SIG-M5 treated with dmso at 0.1 percent for 504 hours (cell line): ENCODE data around the gene IGFN1.
"Not testable (repeated sequence)": the region's sequence is repeated elsewhere in the genome, so short reads cannot be mapped to it uniquely, and the experiment has no call there.

Experiments
- DNase-seq: peaks from one replicate; lab custom pipeline; 2025; ENCODE audit not compliant: unreplicated experiment; lab: John Stamatoyannopoulos, UW

The IGFN1 gene

GRCh38 chr1:201216395-201217085 is 25.9 kb downstream of the IGFN1 start:
- no peak for DNase-seq

- DNase-seq: no peak
Measured at GRCh38 chr1:201217146-201217545, 26.5 kb downstream of the IGFN1 start.

DNA sequence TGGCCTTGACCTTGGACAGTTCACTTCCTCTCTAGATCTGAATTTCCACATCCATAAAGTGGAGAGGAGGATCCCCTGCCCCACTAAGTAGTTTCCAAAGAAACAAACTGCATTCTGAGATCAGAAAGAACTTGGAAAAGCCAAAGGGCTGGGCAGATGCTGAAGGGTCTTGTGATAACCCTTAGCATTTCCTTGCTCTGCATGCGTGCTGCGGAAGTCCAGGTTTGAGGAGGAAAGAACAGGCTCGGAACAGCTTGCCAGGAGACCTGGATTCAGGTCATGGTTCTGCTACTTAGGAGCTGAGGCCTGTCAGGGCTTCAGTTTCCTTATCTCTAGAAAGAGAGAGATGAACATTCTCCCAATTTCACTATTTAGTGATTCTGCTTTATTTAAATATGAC is 27.2 kb downstream of the IGFN1 start:
- no peak for DNase-seq

DNA sequence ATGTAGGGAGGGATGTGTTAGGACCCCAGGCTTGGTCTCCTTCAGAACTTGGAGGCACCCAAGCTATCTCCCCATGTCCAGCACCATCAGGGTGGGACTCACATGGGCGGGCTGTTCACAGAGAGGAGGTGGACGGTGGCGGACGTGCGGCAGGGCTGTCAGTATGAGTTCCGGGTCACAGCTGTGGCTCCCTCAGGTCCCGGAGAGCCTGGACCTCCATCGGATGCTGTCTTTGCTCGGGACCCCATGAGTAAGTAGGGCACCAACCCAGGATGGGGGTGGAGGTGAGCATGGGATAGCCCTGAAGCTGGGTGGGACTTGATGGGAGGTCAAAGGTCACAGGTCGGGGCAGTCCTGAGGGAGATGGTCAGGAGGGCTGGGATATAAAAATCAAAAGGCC is 27.8 kb downstream of the IGFN1 start:
- no peak for DNase-seq

DNA sequence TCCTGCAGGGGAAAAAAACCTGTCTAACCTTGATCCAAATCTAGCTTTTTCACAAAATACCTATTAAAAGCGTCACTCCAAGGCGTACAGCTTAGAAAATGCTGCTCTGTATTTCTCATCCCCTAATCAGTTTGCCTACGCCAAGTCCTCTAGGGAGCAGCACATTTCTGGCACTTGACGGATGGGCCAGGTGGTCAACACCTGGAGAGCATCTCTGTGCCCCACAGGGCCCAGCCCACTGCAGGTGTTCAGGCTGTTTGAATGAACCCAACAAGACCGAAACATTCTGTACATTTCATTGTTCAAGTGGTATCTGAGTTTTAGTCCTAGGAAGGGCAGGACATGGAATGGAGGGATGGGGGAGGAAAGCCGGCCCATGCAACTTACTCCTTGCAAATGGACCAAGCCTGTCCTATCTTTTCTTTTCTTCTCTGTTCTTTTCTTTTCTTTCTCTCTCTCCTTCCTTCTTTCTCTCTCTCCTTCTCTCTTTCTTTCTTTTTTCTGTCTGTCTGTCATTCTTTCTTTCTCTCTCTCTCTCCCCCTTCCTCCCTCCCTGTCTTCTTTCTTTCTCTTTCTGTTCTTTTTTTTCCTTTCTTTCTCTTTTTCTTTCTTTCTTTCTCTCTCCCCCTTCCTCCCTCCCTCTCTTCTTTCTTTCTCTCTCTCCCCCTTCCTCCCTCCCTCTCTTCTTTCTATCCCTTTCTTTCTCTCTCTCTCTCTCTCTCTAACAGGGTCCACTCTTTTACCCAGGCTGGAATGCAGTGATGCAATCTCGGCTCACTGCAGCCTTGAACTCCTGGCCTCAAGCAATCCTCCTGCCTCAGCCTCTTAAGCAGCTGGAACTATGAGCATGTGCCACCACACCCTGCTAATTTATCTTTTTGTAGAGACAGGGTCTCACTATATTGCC is 29.1 kb downstream of the IGFN1 start:
- DNase-seq: no peak

DNA sequence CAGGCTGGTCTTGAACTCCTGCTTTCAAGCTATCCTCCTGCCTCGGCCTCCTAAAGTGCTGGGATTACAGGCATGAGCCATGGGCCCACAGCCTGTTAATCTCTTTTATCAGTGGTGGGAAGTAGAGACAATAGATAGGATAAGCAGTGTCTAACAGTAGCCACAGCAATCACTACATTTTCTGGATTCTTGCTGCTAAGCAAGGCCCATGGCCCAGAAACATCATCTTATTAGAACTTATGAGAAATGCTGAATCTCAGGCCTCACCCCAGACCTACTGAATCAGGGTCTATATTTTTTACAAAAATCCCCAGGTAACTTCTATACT is 29.7 kb downstream of the IGFN1 start:
- DNase-seq: no peak

- DNase-seq: no peak
Measured at GRCh38 chr1:201221201-201221846, 30.7 kb downstream of the IGFN1 start.

DNA sequence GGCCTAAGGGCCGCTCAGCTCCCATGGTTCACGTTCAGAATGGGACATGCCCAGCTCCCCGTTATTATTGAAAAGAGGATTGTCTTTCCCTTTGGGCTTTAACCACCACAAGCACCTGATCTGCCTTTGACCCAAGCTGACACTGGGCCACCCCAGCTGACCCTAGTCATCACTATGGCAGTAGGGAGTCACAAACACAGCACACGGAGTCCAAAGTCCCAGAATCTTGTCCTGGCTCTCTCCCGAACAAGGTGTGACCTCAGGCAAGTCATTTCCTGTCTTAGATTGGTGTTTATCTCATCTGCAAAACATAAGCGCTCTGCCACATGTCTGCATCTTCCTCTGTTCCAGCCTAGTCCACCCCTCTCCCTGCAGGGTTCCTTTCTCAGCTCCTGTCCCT is 31.5 kb downstream of the IGFN1 start:
- no peak for DNase-seq

DNA sequence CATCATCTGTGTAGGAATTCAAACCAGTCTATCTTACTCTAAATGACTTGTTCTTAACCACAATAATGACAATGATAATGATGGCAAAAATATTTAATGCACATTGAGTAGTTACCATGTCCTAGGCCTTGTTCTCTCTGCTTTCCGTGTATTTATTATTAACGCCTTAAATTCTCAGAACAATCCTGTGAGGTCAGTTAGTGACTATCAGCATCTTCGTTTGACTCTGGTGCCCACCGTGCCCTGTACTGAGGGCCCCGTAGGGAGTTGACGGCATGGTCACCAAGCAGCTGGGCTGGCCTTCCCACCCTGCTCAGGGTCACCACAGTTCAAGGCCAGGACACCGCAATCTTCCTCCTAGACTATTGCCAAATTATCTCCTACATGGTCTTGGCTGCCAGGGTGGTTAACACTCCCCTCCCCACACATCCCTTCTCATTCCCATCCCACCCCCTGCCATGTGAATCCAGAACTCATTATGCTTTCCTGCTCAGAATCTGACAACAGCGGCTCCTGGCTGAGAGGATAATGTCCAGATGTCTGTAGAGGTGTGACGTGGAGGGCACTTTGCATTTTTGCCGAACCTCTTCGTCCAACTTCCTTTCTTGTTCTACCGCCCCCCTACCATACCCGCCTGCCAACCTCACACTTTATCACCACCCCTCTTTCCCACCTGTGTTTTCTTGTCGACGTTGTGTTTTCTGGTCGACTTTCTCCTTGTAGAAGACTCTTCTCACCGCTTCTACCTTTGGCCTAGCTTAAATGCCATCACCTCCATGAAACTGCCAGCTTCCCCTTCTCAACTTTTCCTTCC is 33.4 kb downstream of the IGFN1 start:
- DNase-seq: no peak

DNA sequence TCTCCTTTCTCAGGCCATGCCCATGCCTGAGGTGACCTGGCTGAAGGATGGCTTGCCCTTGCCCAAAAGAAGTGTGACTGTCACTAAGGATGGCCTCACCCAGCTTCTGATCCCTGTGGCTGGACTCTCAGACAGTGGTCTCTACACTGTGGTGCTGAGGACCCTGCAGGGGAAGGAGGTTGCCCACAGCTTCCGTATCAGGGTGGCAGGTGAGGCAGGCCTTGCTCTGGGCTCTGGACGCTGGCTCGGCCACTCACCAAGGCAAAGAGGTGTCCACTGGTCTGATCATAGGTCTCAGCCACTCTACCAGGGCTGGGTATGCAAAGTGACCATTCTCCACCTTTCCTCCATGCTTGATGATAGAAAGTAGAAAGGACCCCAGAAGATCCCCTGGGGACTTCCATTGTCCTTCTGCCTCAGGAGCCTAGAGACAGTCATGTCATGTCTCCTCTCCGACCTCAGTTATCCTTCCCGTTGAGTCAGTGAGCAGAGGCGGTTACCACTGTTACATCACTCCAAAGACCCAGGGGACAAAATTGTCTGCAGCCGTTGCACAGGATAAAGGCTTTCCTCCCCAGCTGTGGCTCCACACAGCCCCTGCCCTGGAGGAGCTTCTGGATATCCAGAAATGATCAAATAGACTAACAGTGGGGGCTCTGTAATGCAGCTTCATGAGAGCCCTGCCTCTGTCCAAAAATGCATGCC is 34.2 kb downstream of the IGFN1 start:
- DNase-seq: no peak

GRCh38 chr1:201226178-201226514 is 35.5 kb downstream of the IGFN1 start:
- no peak for DNase-seq

- no peak for DNase-seq
Measured at GRCh38 chr1:201226859-201227488, 36.4 kb downstream of the IGFN1 start.

DNA sequence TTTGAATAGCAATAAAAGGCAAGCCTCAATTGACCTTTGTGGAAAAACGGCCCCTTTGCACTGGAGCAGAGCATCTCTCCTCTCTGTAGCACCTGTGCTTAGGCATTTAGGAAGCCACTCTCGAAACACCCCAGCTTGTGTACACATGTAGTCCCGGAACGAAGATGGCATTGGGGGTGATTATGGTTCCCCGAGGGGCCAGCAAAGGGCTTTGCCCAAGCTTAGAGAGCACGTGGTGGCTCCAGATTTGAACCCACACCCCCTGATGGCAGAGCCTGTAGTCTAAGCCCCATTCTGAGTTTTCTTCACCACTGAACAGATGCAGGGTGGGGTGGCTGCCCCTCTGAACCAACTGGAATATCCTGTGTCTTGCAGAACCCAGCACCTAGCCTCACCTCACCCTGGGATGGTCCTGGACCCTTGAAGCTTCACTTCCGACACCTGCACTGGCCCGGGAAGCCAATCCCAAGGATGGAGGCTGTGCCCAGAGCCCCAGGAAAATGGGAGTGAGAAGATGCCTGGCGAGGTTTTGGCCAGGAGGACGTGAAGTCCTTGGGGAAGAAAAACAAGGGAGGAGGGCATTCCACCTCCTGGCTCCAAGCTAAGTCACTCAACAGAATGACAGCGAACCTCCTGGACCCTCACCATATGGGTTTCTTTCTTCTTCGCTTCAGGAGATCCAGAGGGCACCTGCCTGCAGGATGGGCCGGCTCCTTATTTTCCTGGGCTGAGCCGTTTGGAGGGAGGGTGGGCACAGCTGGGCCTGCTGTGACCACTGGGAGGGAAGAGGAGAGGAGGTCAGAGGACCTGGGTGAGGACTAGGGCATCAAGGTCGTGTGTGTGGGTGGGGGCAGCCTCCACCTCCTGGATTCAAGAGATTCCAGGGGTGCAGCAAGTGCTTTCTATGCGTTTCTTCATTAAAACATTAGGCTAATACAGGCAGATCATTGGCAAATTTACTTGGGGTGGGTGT is 37.7 kb downstream of the IGFN1 start:
- DNase-seq: no peak

DNA sequence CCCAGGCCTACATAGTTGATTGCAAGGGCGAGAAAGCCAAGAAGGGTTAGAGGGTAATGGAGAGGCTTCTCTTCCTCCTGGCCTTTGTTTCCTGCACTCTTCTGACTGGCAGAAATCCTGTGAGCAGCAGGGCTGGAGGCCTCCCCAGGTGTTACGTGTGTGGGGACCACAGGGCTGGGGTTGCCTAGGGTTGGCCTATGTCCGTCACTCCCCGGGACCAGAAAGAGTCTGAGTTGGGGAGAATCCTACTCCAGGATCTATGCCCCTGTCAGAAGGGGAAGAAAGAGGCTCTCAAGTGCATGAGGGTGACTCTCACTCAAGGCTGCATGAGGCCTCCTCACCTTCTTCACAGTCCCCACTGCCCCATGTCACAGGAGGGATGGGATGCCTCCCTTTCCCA is 38.5 kb downstream of the IGFN1 start:
- no peak for DNase-seq

DNA sequence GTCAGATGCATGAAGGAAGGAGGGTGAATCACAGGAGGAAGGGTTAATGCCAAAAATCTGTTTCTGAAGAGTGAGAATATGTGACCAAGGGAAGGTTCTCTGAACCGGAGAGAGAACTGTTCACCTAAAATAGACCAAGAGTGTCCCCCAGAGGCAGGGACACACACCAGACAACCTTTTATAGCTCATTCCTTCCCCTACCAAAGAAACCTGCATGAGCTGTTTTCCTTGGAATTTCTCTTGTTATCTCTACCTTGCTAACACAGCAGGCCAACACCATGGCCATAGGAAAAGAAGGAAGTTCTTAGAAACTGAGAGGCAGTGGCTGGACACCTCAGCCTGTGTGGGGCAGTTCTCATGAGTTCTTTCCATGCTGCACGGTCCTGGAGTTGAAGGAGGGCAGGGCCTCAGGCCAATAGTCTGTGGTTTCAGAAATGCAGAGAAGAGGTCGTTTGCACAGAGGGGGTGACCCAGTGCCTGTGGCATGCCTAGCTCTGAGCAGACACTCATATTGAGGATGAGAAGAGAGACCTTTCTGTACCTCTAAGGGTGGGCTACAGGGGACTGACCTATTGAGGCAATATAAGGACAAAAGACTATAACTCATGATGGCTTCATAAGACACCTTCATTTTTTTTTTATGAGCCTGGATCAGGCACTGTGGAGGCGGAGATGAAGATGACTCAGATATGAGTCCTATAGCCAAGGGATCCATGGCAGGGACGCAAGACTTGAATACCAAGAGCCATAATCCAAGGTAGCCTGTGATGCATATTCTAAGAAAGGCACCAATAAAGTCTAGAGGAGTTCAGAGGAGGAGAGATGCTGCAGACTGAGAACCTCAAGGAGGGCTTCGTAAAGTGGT is 39.4 kb downstream of the IGFN1 start:
- DNase-seq: no peak

DNA sequence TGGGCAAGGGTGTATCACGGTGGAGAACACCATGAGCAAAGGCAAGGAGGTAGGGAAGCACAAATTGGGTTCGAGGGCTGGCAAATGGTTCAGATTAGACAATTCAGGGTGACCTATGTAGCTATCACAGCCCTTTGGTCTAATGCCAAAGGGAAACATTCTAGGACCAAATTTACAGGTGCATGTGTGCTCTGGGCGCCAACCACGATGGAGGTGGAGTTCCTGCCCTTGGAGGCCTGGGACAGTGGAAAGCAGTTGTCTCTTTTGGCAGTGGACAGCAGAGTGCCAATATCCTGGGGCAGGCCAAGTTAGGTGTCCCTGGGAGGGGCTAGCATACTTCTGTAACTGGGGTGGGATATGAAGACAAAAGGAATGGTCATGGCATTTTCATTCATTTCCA is 40.1 kb downstream of the IGFN1 start:
- DNase-seq: no peak

GRCh38 chr1:201239646-201240045 is 49.0 kb downstream of the IGFN1 start:
- DNase-seq: not testable (repeated sequence)

GRCh38 chr1:201240171-201240570 is 49.5 kb downstream of the IGFN1 start:
- DNase-seq: no peak
